K562 (cell line): ENCODE data around the gene RSPRY1. TPM values are rescaled to one million over a fixed set of nuclear protein-coding genes. Genes with fewer than 3 reads are reported as not detected.

Experiments used
- ATAC-seq: fragments of 200-7000 bp; cut with Tn5 transposase; 3 replicates; pipeline ENCODE4 v1.9.1; 2020; ENCODE audit warnings: moderate library complexity
- BruUV-seq: library from RNA; stranded (reverse); fragments of 400-500 nt; replicated peaks from 2 replicates; lab custom pipeline; 2021; lab: Mats Ljungman, UMichigan
- CTCF ChIA-PET: fragments of 300-600 bp; formaldehyde crosslinking; extraction: SDS; loops from one replicate; lab custom pipeline; 2021; ENCODE audit warnings: low intra/inter-chr PET ratio; lab: Yijun Ruan, JAX
- POLR2A ChIA-PET: fragments of 300-600, 350-650 bp; sonication (Branson Sonifier 250); formaldehyde crosslinking; extraction: SDS; loops from one replicate; lab custom pipeline; 2021; ENCODE audit warnings: antibody characterized with exemption, inconsistent platforms; lab: Yijun Ruan, JAX
- DNase-seq, 4 experiments: peaks; one replicate each; pipeline versions ENCODE4 v3.0.0 to v3.0.0-alpha.2; 2011 to 2018; ENCODE audit warnings: low spot score in 3 of 4, mixed read lengths in 3 of 4; ENCODE audit errors: extremely low read depth in 1 of 4
- FAIRE-seq: peaks from 2 replicates; lab custom pipeline; 2011; peaks lifted over from hg19 to GRCh38; lab: Jason Lieb, UNC
- H2AFZ ChIP-seq: 2 replicates; pipeline ENCODE4 v1.6.0; 2011; ENCODE audit warnings: low read depth, low read length, control low read depth, inconsistent platforms
- H3K27ac ChIP-seq: fragments of 200-600 bp; 3 replicates; pipeline ENCODE4 v1.8.0; 2011; ENCODE audit warnings: low read depth, mild to moderate bottlenecking, control low read depth, inconsistent platforms, low read length, moderate library complexity, mixed read lengths; ENCODE audit errors: extremely low read depth
- H3K27me3 ChIP-seq, 2 experiments: fragments of 300-600 bp in 1 of 2; 2 replicates in 1 of 2; 3 replicates in 1 of 2; pipeline versions ENCODE4 v1.6.0 to v1.8.0; 2011; ENCODE audit warnings: inconsistent platforms in 2 of 2, low read length in 2 of 2, mild to moderate bottlenecking in 1 of 2, mixed read lengths in 1 of 2, moderate library complexity in 1 of 2; ENCODE audit not compliant: control insufficient read depth in 2 of 2, insufficient read depth in 2 of 2
- H3K36me3 ChIP-seq: fragments of 300-600 bp; 3 replicates; pipeline ENCODE4 v1.8.0; 2011; ENCODE audit warnings: mild to moderate bottlenecking, low read length, inconsistent platforms; ENCODE audit not compliant: control insufficient read depth, insufficient read depth
- H3K4me1 ChIP-seq, 2 experiments: fragments of 200-600 bp in 1 of 2; replicated peaks in 1 of 2; 2 replicates in 1 of 2; 3 replicates in 1 of 2; pipeline versions ENCODE4 v1.5.1 to v1.8.0; 2011; ENCODE audit warnings: inconsistent platforms in 2 of 2, low read length in 2 of 2, mild to moderate bottlenecking in 1 of 2, mixed read lengths in 1 of 2, moderate library complexity in 1 of 2; ENCODE audit not compliant: control insufficient read depth in 2 of 2, insufficient read depth in 2 of 2
- H3K4me2 ChIP-seq: 2 replicates; pipeline ENCODE4 v1.6.1; 2011; ENCODE audit warnings: low read length, control low read depth, inconsistent platforms, mixed read lengths; ENCODE audit not compliant: insufficient read depth
- H3K4me3 ChIP-seq: fragments of 200-600 bp; sonication (generic), shearing (Covaris generic); 2 replicates; pipeline ENCODE4 v1.5.1; 2016; ENCODE audit warnings: control low read depth, inconsistent platforms
- H3K79me2 ChIP-seq: fragments of 200-600 bp; 3 replicates; pipeline ENCODE4 v1.8.0; 2011; ENCODE audit warnings: low read length, inconsistent platforms; ENCODE audit not compliant: control insufficient read depth, insufficient read depth
- H3K9ac ChIP-seq, 2 experiments: 2 replicates each; pipeline versions ENCODE4 v1.6.0 to v1.6.1; 2011; ENCODE audit warnings: low read depth in 2 of 2, low read length in 2 of 2, control low read depth in 1 of 2, inconsistent platforms in 1 of 2, mild to moderate bottlenecking in 1 of 2, mixed read lengths in 1 of 2; ENCODE audit not compliant: insufficient read depth in 1 of 2
- H3K9me1 ChIP-seq: one replicate; pipeline ENCODE4 v1.6.0; 2011; ENCODE audit warnings: inconsistent platforms, mild to moderate bottlenecking, low read length, moderate library complexity; ENCODE audit not compliant: control insufficient read depth, insufficient read depth
- H3K9me3 ChIP-seq: replicated peaks from 2 replicates; pipeline ENCODE4 v1.5.1; 2011; ENCODE audit warnings: low read depth, low read length, inconsistent platforms; ENCODE audit not compliant: control insufficient read depth, insufficient read depth
- H4K20me1 ChIP-seq: replicated peaks from 2 replicates; pipeline ENCODE4 v1.6.1; 2011; ENCODE audit warnings: low read length, inconsistent platforms, mixed read lengths; ENCODE audit not compliant: control insufficient read depth, insufficient read depth
- CHD2 ChIP-seq: IDR thresholded peaks from 2 replicates; pipeline ENCODE4 v1.6.1; 2011; ENCODE audit warnings: low read depth, low read length
- PYGO2 ChIP-seq: fragments of 450-650 bp; IDR thresholded peaks from 2 replicates; pipeline ENCODE4 v1.6.1; 2016; ENCODE audit warnings: mild to moderate bottlenecking, missing genetic modification characterization, moderate library complexity, missing compliant biosample characterization
- ZFP36 ChIP-seq: fragments of 150-350 bp; IDR thresholded peaks from 2 replicates; pipeline ENCODE4 v1.6.1; 2018; ENCODE audit warnings: low read length, low read depth; ENCODE audit not compliant: partially characterized antibody
- ZNF77 ChIP-seq: fragments of 250-450 bp; sonication (Bioruptor Pico); IDR thresholded peaks from 2 replicates; pipeline ENCODE4 v1.5.0; 2020
- WGBS: fragments of 100-300 bp; shearing (Covaris generic); methylation state at CpG from one replicate; pipeline ENCODE4 v1.1.6; 2016; ENCODE audit warnings: low coverage, mixed read lengths; ENCODE audit not compliant: insufficient coverage; ENCODE audit errors: missing lambda C conversion rate; 5-methylcytosine and 5-hydroxymethylcytosine counted together
- in situ Hi-C: fragments of 300-500 bp; cut with MboI; formaldehyde crosslinking; loops from 4 replicates; pipeline ENCODE4 v1.15.0; 2018; ENCODE audit warnings: inconsistent platforms, mixed read lengths
- intact Hi-C: fragments of 100-400 bp; cut with micrococcal nuclease; formaldehyde crosslinking; loops from 2 replicates; pipeline ENCODE4 v1.14.2; 2022
- polyA plus RNA-seq, 8 experiments: library from polyadenylated mRNA; depleted of rRNA in 4 of 8; stranded (reverse) in 5 of 8; unstranded in 3 of 8; fragments of >200 nt; fragmentation: Nextera tagmentation in 2 of 8; fragmentation: Illumina TruSeq in 1 of 8; extraction: Ambion mirVana in 2 of 8; extraction: Trizol in 1 of 8; gene quantifications; 2 replicates each; pipeline versions ENCODE4 v1.2.1 to v1.2.3, GENCODE V29; 2011 to 2014; ENCODE audit warnings: inconsistent platforms in 1 of 8, missing spikeins in 1 of 8
- total RNA-seq, 7 experiments: library from RNA; depleted of rRNA in 6 of 7; stranded (reverse); fragments of >200 nt in 6 of 7; fragmentation: Illumina TruSeq in 2 of 7; extraction: Trizol in 2 of 7; gene quantifications; 2 replicates each; pipeline versions ENCODE4 v1.2.1 to v1.2.3, GENCODE V29; 2011 to 2021; ENCODE audit warnings: low replicate concordance in 1 of 7

Gene RSPRY1
- total and polyA plus RNA-seq, 9 of the 15 experiments (the other 6 are each of a cell fraction or from before 2014, with no cell fraction given) = 10.2 to 27.8 (median 20.8) TPM

DNA sequence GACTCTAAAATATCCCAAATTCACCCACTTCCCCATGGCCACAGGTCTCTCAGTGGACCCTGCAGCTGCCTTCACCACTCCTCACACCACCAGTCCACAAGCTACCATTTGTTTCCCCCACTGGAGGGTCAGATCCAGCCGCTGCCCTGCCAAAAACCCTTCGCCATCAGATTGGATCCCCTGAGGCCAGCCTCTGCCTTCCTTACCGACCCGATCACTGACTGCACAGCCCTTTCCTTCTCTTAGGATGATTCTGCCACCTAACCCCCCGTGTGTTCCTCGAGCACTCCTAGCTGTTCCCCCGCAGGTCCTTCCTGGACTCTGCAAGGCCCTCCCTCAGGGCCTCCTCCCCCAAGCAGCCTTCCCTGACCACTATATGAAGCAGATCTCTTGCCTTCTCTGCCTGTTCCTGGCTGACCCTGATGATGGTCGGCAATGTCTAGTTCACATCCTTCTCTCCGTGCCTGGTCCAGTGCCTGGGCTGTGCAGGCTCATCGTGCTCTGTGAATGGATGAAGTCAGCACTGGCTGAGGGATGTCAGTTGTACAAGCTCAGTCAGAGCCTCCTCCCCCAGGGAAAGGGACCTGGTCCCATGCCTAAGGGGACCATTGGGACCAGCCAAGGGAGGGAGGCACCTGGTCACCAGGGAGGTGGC lies 47.7 kb upstream of the RSPRY1 start:
- 45% methylated on average over 8 of the region's 10 CpGs for WGBS
- H3K4me3 ChIP-seq = no peak overlapping the region
- no TSS peak for BruUV-seq
- FAIRE-seq (no peak), ATAC-seq (no peak), DNase-seq (no peak)
- H3K27me3 ChIP-seq = no peaks in the 10 kb centered on the region
- H3K9me1 ChIP-seq = no peaks in the 10 kb centered on the region
- CTCF ChIA-PET = no interaction called here
- H3K4me2 ChIP-seq = no peak overlapping the region
- intact Hi-C loops = no loop called here
- no peak overlapping the region for H2AFZ ChIP-seq
- H3K79me2 ChIP-seq = no peaks in the 10 kb centered on the region
- POLR2A ChIA-PET = interaction anchor here (0.7 to 5.7 kb wide), 3 partner anchors 11 to 445 kb away, joined by 3 to 27 read pairs (median 3); no protein-coding TSS in a partner anchor
- no peaks in the 10 kb centered on the region for H3K9me3 ChIP-seq
- H3K27ac ChIP-seq = no peak overlapping the region
- no peaks in the 10 kb centered on the region for H3K36me3 ChIP-seq
- H4K20me1 ChIP-seq = 0 out of 2 replicates have a peak, but pooled peaks cover 3% of the 10 kb centered on the region
- H3K9ac ChIP-seq = peak overlapping the region in 1 of 2 experiments; percentile 68; a peak in 2 of 4 replicates
- H3K4me1 ChIP-seq = peaks cover 9 to 22% of the 10 kb centered on the region in 2 experiments; a peak in 4 of 5 replicates
- in situ Hi-C loops = no loop called here
- TF ChIP-seq PYGO2 (tag) = no peak
- TF ChIP-seq ZFP36 = peak; percentile 38
- TF ChIP-seq ZNF77 (CRISPR knock-in tag) = no peak
- no peak for TF ChIP-seq CHD2
- TF ChIP-seq, all 486 proteins: peak for 1
